HCT116 (cell line): ENCODE measurements around the gene APBB3. TPM values are rescaled to one million over a fixed set of nuclear protein-coding genes. Genes with fewer than 3 reads are reported as not detected.

Source experiments
- ATAC-seq: fragments of 200-7000 bp; cut with Tn5 transposase; 2 replicates; pipeline ENCODE4 v1.9.1; 2020; ENCODE audit warnings: mild to moderate bottlenecking, moderate library complexity
- BruUV-seq: library from RNA; stranded (reverse); fragments of 400-500 nt; replicated peaks from 2 replicates; lab custom pipeline; 2021; lab: Mats Ljungman, UMichigan
- CTCF ChIA-PET: fragments of 300-600 bp; sonication (Branson Sonifier 250); formaldehyde crosslinking; loops from one replicate; lab custom pipeline; 2021; ENCODE audit warnings: antibody characterized with exemption; lab: Charles Lee
- POLR2A ChIA-PET: fragments of 300-600, 350-600 bp; sonication (Branson Sonifier 250); formaldehyde crosslinking; loops from one replicate; lab custom pipeline; 2021; ENCODE audit warnings: antibody characterized with exemption; lab: Charles Lee
- RAD21 ChIA-PET, 2 experiments: fragments of 300-600 bp; sonication (Branson Sonifier 250); formaldehyde crosslinking; loops; one replicate each; lab custom pipeline; 2023; ENCODE audit warnings: low total read pairs in 2 of 2; ENCODE audit not compliant: uncharacterized antibody in 2 of 2, unreplicated experiment in 2 of 2, low non-redundant PET in 1 of 2; lab: Charles Lee
- DNase-seq: peaks from one replicate; pipeline ENCODE4 v3.0.0-alpha.2; 2010; ENCODE audit warnings: low read depth, low spot score
- H2AFZ ChIP-seq: fragments of 200-600 bp; shearing (Covaris generic), sonication (generic); 2 replicates; pipeline ENCODE4 v1.6.1; 2017; ENCODE audit warnings: low read depth, mixed run types, mixed read lengths, antibody characterized with exemption, low read length; ENCODE audit not compliant: poor library complexity, severe bottlenecking
- H3K27ac ChIP-seq: 2 replicates; pipeline ENCODE4 v1.5.1; 2012; ENCODE audit warnings: low read depth, low read length
- H3K27me3 ChIP-seq: fragments of 200-600 bp; sonication (generic); 2 replicates; pipeline ENCODE4 v1.6.1; 2016; ENCODE audit warnings: mixed run types, low read length, mixed read lengths; ENCODE audit not compliant: insufficient read depth
- H3K36me3 ChIP-seq, 2 experiments: fragments of 200-500 bp in 1 of 2; fragments of 200-600 bp in 1 of 2; sonication (Bioruptor generic) in 1 of 2; sonication (generic) in 1 of 2; 2 replicates each; pipeline versions ENCODE4 v1.5.1 to v1.6.1; 2014 to 2016; ENCODE audit warnings: low read length in 2 of 2, inconsistent platforms in 1 of 2, mixed read lengths in 1 of 2, mixed run types in 1 of 2; ENCODE audit not compliant: insufficient read depth in 2 of 2, control insufficient read depth in 1 of 2
- H3K4me1 ChIP-seq, 2 experiments: fragments of 200-600 bp in 1 of 2; sonication (generic) in 1 of 2; 2 replicates each; pipeline versions ENCODE4 v1.5.1 to v1.6.1; 2012 to 2017; ENCODE audit warnings: low read length in 2 of 2, inconsistent platforms in 1 of 2, mild to moderate bottlenecking in 1 of 2, mixed read lengths in 1 of 2, mixed run types in 1 of 2, moderate library complexity in 1 of 2; ENCODE audit not compliant: insufficient read depth in 2 of 2, control insufficient read depth in 1 of 2
- H3K4me2 ChIP-seq: fragments of 200-600 bp; sonication (generic); 2 replicates; pipeline ENCODE4 v1.6.1; 2017; ENCODE audit warnings: mixed run types, low read length, mixed read lengths
- H3K4me3 ChIP-seq, 2 experiments: fragments of 200-600 bp in 1 of 2; sonication (generic) in 1 of 2; replicated peaks in 1 of 2; 2 replicates each; pipeline ENCODE4 v1.5.1; 2011 to 2016; ENCODE audit warnings: low read length in 2 of 2, control low read depth in 1 of 2, low read depth in 1 of 2, mild to moderate bottlenecking in 1 of 2, mixed read lengths in 1 of 2, mixed run types in 1 of 2
- H3K79me2 ChIP-seq: fragments of 200-600 bp; sonication (generic); 2 replicates; pipeline ENCODE4 v1.6.1; 2017; ENCODE audit warnings: mild to moderate bottlenecking, mixed run types, low read length, moderate library complexity, mixed read lengths; ENCODE audit not compliant: insufficient read depth
- H3K9ac ChIP-seq: fragments of 200-600 bp; sonication (generic); 2 replicates; pipeline ENCODE4 v1.6.1; 2016; ENCODE audit warnings: low read length, mixed read lengths
- H3K9me2 ChIP-seq: fragments of 200-600 bp; sonication (generic), shearing (Covaris generic); 2 replicates; pipeline ENCODE4 v1.6.1; 2017; ENCODE audit warnings: mixed run types, mild to moderate bottlenecking, moderate library complexity; ENCODE audit not compliant: insufficient read depth
- H3K9me3 ChIP-seq, 2 experiments: fragments of 200-500 bp in 1 of 2; fragments of 200-600 bp in 1 of 2; sonication (Bioruptor generic) in 1 of 2; sonication (generic) in 1 of 2; 2 replicates each; pipeline ENCODE4 v1.6.1; 2014 to 2017; ENCODE audit warnings: low read length in 2 of 2, mixed read lengths in 2 of 2, inconsistent platforms in 1 of 2, low read depth in 1 of 2, mild to moderate bottlenecking in 1 of 2, mixed run types in 1 of 2, moderate library complexity in 1 of 2; ENCODE audit not compliant: control insufficient read depth in 1 of 2, insufficient read depth in 1 of 2
- H4K20me1 ChIP-seq: fragments of 200-600 bp; sonication (generic), shearing (Covaris generic); 2 replicates; pipeline ENCODE4 v1.6.1; 2017; ENCODE audit warnings: mixed run types, mild to moderate bottlenecking, moderate library complexity; ENCODE audit not compliant: insufficient read depth
- CBX3 ChIP-seq: IDR thresholded peaks from 2 replicates; pipeline ENCODE4 v1.6.1; 2012; ENCODE audit warnings: low read depth
- CEBPB ChIP-seq: IDR thresholded peaks from 2 replicates; pipeline ENCODE4 v1.6.1; 2012; ENCODE audit warnings: low read depth
- EGR1 ChIP-seq: IDR thresholded peaks from 2 replicates; pipeline ENCODE4 v1.6.1; 2012; ENCODE audit warnings: low read depth
- ELF1 ChIP-seq: IDR thresholded peaks from 2 replicates; pipeline ENCODE4 v1.6.1; 2012; ENCODE audit warnings: low read depth, borderline replicate concordance
- FOSL1 ChIP-seq: IDR thresholded peaks from 2 replicates; pipeline ENCODE4 v1.6.1; 2012; ENCODE audit warnings: low read depth
- MAX ChIP-seq: IDR thresholded peaks from 2 replicates; pipeline ENCODE4 v1.6.1; 2012
- POLR2A ChIP-seq: IDR thresholded peaks from 2 replicates; pipeline ENCODE4 v1.7.0; 2011; ENCODE audit warnings: borderline replicate concordance; ENCODE audit not compliant: insufficient read depth, insufficient read length; ENCODE audit errors: extremely low read depth
- POLR2AphosphoS5 ChIP-seq: IDR thresholded peaks from 2 replicates; pipeline ENCODE4 v1.6.1; 2011; ENCODE audit warnings: mild to moderate bottlenecking, low read depth, low read length, moderate library complexity
- RAD21 ChIP-seq: IDR thresholded peaks from 2 replicates; pipeline ENCODE4 v1.6.1; 2012; ENCODE audit warnings: low read depth, mild to moderate bottlenecking
- SIN3A ChIP-seq: IDR thresholded peaks from 2 replicates; pipeline ENCODE4 v1.6.1; 2012; ENCODE audit warnings: low read depth
- TCF7L2 ChIP-seq: IDR thresholded peaks from 2 replicates; pipeline ENCODE4 v1.7.0; 2011; ENCODE audit warnings: borderline replicate concordance, inconsistent platforms; ENCODE audit not compliant: insufficient read depth, insufficient read length; ENCODE audit errors: extremely low read depth
- ZBTB33 ChIP-seq: IDR thresholded peaks from 2 replicates; pipeline ENCODE4 v1.6.1; 2011; ENCODE audit warnings: mild to moderate bottlenecking, low read length, moderate library complexity; ENCODE audit not compliant: insufficient replicate concordance; ENCODE audit errors: extremely low read depth
- ZNF274 ChIP-seq: fragments of 200-500 bp; sonication (Bioruptor generic); IDR thresholded peaks from 2 replicates; pipeline ENCODE4 v1.6.1; 2014; ENCODE audit warnings: mild to moderate bottlenecking, low read depth, low read length, inconsistent platforms
- intact Hi-C: fragments of 100-400 bp; cut with micrococcal nuclease; formaldehyde crosslinking; loops from 2 replicates; pipeline ENCODE4 v1.10.0; 2022
- total RNA-seq: library from RNA; stranded (reverse); gene quantifications from one replicate; pipeline ENCODE4 v1.2.1, GENCODE V29; 2021; ENCODE audit not compliant: unreplicated experiment
- TF ChIP-seq, protein P1 (sequence below): IDR thresholded peaks from 2 replicates; pipeline ENCODE4 v1.6.1; 2012; ENCODE audit warnings: low read depth

The APBB3 gene
- total RNA-seq, 1 experiment from 2014 or later = 28.4 TPM

DNA sequence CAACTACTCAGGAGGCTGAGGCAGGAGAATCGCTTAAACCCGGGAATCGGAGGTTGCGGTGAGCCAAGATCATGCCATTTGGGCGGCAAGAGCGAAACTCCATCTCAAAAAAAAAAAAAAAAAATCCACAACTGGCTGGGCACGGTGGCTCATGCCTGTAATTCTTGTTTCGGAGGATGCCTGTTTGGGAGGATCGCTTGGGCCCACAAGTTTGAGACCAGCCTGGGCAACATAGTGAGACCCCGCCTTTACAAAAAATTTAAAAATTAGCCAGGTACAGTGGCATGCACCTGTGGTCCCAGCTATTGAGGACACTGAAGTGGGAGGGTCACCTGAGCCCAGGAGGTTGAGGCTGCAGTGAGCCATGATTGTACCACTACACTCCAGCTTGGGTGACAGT, 18.8 kb downstream of the APBB3 start (continued):
- no peak for TF ChIP-seq RAD21
- TF ChIP-seq EGR1 = no peak
- no peak for TF ChIP-seq CEBPB
- TF ChIP-seq SIN3A = no peak
- no peak for TF ChIP-seq ZNF274
- no peak for TF ChIP-seq MAX
- TF ChIP-seq POLR2AphosphoS5 = no peak

DNA sequence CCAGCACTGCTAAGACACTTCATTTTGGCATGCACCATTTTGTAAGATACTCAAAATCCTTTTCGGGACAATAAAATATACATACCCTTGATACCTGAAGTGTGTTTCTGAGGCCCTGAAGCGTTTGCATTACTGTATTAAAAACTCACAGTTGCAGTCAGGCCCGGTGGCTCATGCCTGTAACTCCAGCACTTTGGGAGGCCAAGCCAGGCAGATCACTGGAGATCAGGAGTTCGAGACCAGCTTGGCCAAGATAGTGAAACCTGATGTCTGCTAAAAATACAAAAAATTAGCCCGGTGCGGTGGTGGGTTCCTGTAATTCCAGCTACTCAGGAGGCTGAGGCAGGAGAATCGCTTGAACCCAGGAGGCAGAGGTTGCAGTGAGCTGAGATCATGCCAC, 19.4 kb downstream of the APBB3 start:
- no peak for DNase-seq
- peaks cover 12% of the 10 kb centered on the region; the same call in 1 of the 2 replicates for H3K79me2 ChIP-seq
- H3K4me2 ChIP-seq = no peak overlapping the region
- RAD21 ChIA-PET = no interaction called here
- no peaks in the 10 kb centered on the region for H3K9me2 ChIP-seq
- TF ChIP-seq ELF1 (no peak), CBX3 (no peak), CEBPB (no peak), ZBTB33 (no peak), FOSL1 (no peak), POLR2AphosphoS5 (no peak), TCF7L2 (no peak), POLR2A (no peak)
- TF ChIP-seq, protein P1, sequence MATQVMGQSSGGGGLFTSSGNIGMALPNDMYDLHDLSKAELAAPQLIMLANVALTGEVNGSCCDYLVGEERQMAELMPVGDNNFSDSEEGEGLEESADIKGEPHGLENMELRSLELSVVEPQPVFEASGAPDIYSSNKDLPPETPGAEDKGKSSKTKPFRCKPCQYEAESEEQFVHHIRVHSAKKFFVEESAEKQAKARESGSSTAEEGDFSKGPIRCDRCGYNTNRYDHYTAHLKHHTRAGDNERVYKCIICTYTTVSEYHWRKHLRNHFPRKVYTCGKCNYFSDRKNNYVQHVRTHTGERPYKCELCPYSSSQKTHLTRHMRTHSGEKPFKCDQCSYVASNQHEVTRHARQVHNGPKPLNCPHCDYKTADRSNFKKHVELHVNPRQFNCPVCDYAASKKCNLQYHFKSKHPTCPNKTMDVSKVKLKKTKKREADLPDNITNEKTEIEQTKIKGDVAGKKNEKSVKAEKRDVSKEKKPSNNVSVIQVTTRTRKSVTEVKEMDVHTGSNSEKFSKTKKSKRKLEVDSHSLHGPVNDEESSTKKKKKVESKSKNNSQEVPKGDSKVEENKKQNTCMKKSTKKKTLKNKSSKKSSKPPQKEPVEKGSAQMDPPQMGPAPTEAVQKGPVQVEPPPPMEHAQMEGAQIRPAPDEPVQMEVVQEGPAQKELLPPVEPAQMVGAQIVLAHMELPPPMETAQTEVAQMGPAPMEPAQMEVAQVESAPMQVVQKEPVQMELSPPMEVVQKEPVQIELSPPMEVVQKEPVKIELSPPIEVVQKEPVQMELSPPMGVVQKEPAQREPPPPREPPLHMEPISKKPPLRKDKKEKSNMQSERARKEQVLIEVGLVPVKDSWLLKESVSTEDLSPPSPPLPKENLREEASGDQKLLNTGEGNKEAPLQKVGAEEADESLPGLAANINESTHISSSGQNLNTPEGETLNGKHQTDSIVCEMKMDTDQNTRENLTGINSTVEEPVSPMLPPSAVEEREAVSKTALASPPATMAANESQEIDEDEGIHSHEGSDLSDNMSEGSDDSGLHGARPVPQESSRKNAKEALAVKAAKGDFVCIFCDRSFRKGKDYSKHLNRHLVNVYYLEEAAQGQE = no peak
- TF ChIP-seq, all 23 proteins: peak for 0
- no TSS peak for BruUV-seq
- H2AFZ ChIP-seq = no peak overlapping the region
- H3K27ac ChIP-seq = no peak overlapping the region
- H3K27me3 ChIP-seq = no peaks in the 10 kb centered on the region
- H3K4me3 ChIP-seq = no peak overlapping the region
- peaks cover 2 to 25% of the 10 kb centered on the region in 2 experiments; a peak in 3 of 4 replicates for H3K4me1 ChIP-seq
- no peaks in the 10 kb centered on the region for H4K20me1 ChIP-seq
- intact Hi-C loops = no loop called here
- no peak for ATAC-seq
- no peaks in the 10 kb centered on the region for H3K9me3 ChIP-seq
- ChIA-PET POLR2A (no interaction called here), CTCF (no interaction called here)
- H3K36me3 ChIP-seq = peaks cover 13 to 28% of the 10 kb centered on the region in 2 experiments; a peak in 3 of 4 replicates
- no peak overlapping the region for H3K9ac ChIP-seq
